Small intestine (tissue), 7 donors: ENCODE data around the gene ZDHHC14. TPM values are rescaled to one million over a fixed set of nuclear protein-coding genes. Genes with fewer than 3 reads are reported as not detected.
A peak's percentile ranks its signal among the peaks of the same experiment; 100 is the strongest.

Experiments used
- DNase-seq, 2 donors: peaks; one replicate each; pipeline versions ENCODE4 v3.0.0 to v3.0.0-alpha.2; 2013
- FAIRE-seq: peaks from 2 replicates; lab custom pipeline; 2012; peaks lifted over from hg19 to GRCh38; lab: Jason Lieb, UNC
- H3K27ac ChIP-seq, 3 donors: one replicate each; pipeline ENCODE4 v1.5.1; 2013; ENCODE audit warnings: low read length in 2 of 3, mild to moderate bottlenecking in 2 of 3, control low read depth in 1 of 3, inconsistent platforms in 1 of 3, low read depth in 1 of 3, moderate library complexity in 1 of 3
- H3K27me3 ChIP-seq, 3 donors: one replicate each; pipeline ENCODE4 v1.6.1; 2013; ENCODE audit warnings: low read length in 3 of 3, inconsistent platforms in 1 of 3; ENCODE audit not compliant: control insufficient read depth in 3 of 3, insufficient read depth in 3 of 3
- H3K36me3 ChIP-seq, 3 donors: one replicate each; pipeline ENCODE4 v1.6.1; 2013; ENCODE audit warnings: low read length in 3 of 3, inconsistent platforms in 1 of 3, low read depth in 1 of 3, mild to moderate bottlenecking in 1 of 3, moderate library complexity in 1 of 3; ENCODE audit not compliant: control insufficient read depth in 3 of 3, insufficient read depth in 2 of 3
- H3K4me1 ChIP-seq, 3 donors: one replicate each; pipeline ENCODE4 v1.6.1; 2013; ENCODE audit warnings: low read length in 2 of 3, inconsistent platforms in 1 of 3, low read depth in 1 of 3, mild to moderate bottlenecking in 1 of 3, moderate library complexity in 1 of 3; ENCODE audit not compliant: control insufficient read depth in 3 of 3, insufficient read depth in 2 of 3
- H3K4me3 ChIP-seq, 3 donors: one replicate each; pipeline ENCODE4 v1.5.1; 2013; ENCODE audit warnings: low read length in 3 of 3, control low read depth in 1 of 3, inconsistent platforms in 1 of 3, low read depth in 1 of 3, mild to moderate bottlenecking in 1 of 3, moderate library complexity in 1 of 3
- H3K9me3 ChIP-seq, 2 donors: one replicate each; pipeline ENCODE4 v1.6.1; 2013; ENCODE audit warnings: low read depth in 1 of 2, low read length in 1 of 2; ENCODE audit not compliant: control insufficient read depth in 2 of 2, insufficient read depth in 1 of 2
- WGBS, 3 donors: extraction: QIAGEN DNeasy Blood & Tissue Kit; methylation state at CpG; one replicate each; pipeline ENCODE4 v1.1.7; 2013; 5-methylcytosine and 5-hydroxymethylcytosine counted together
- polyA plus RNA-seq, 4 donors: library from polyadenylated mRNA; stranded (reverse) in 3 of 4; unstranded in 1 of 4; fragments of 200-250 nt in 3 of 4; fragments of 120-200 nt in 1 of 4; gene quantifications; one replicate each; pipeline versions ENCODE4 v1.2.1 to v1.2.3, GENCODE V29; 2013
- donor health status: healthy with polysubstance abuse.
- donor health status: control.
- donor health status: control.
- donor health status: Bipolar disorder and iron deficiency.
- donor health status: healthy.

Gene ZDHHC14
- polyA plus RNA-seq, 4 donors, result 3.4 to 27.7 (median 10.3) TPM

DNA sequence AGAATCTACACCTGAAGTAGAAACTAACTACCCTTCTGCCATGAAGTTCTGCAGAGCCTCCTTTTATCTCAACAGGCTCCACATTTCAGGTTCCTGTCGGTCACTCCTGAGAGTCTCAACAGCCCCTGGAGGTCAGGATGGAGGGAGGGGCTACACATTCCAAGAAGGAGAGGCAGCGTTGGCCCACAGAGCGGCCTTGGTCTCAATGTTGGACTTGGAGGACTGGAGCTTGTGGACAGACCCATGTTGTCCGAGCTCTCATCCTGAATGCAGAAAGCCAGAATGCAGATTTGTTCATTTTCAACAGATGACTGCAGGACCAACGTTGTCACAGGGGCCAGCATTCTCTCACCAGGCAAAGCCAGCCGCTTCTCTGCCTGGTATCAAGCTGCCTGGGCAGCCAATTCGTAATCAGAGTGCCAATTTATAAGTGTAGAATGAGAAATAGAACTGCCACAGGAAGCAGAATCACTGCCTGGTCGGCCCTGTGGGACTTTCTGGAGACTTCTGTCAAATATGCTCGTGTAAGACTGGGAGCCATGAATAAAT lies 229.5 kb downstream of the ZDHHC14 start:
- DNase-seq (no peak), FAIRE-seq (no peak)

GRCh38 chr6:157611406-157611805 lies 230.4 kb downstream of the ZDHHC14 start:
- peaks cover 0 to 42% (median 0%) of the 10 kb centered on the region in 3 donors for H3K36me3 ChIP-seq
- 65 to 89% (median 82%) methylated on average over 3 of the region's 3 CpGs for WGBS, 3 donors

More for the DNA sequence above, 229.5 kb downstream of the ZDHHC14 start:
- Histone ChIP-seq H3K4me3 (no peak overlapping the region), H3K27ac (no peak overlapping the region), H3K36me3 (peaks cover 0 to 38% (median 0%) of the 10 kb centered on the region in 3 donors), H3K4me1 (peaks cover 0 to 3% (median 2%) of the 10 kb centered on the region in 3 donors), H3K27me3 (no peaks in the 10 kb centered on the region), H3K9me3 (no peaks in the 10 kb centered on the region)
- WGBS, 3 donors, result 84 to 90% (median 87%) methylated on average over 9 of the region's 9 CpGs

GRCh38 chr6:157613011-157613522 lies 232.1 kb downstream of the ZDHHC14 start:
- Histone ChIP-seq H3K27me3 (no peaks in the 10 kb centered on the region), H3K4me3 (no peak overlapping the region), H3K36me3 (peaks cover 0 to 43% (median 0%) of the 10 kb centered on the region in 3 donors), H3K27ac (peak overlapping the region in 1 of 3 donors; percentile 21), H3K9me3 (no peaks in the 10 kb centered on the region), H3K4me1 (peaks cover 0 to 2% (median 0%) of the 10 kb centered on the region in 3 donors)
- whole genome bisulfite sequencing, 3 donors, result 54 to 78% (median 75%) methylated on average over 7 of the region's 7 CpGs
- no peak for FAIRE-seq
- peak; percentile 30 to 45 for DNase-seq

More at GRCh38 chr6:157611406-157611805, 230.4 kb downstream of the ZDHHC14 start:
- no peak overlapping the region for H3K4me3 ChIP-seq
- H3K27me3 ChIP-seq, result no peaks in the 10 kb centered on the region
- DNase-seq (no peak), FAIRE-seq (no peak)
- no peak overlapping the region for H3K27ac ChIP-seq
- peaks cover 0 to 3% (median 2%) of the 10 kb centered on the region in 3 donors for H3K4me1 ChIP-seq
- H3K9me3 ChIP-seq, result no peaks in the 10 kb centered on the region

DNA sequence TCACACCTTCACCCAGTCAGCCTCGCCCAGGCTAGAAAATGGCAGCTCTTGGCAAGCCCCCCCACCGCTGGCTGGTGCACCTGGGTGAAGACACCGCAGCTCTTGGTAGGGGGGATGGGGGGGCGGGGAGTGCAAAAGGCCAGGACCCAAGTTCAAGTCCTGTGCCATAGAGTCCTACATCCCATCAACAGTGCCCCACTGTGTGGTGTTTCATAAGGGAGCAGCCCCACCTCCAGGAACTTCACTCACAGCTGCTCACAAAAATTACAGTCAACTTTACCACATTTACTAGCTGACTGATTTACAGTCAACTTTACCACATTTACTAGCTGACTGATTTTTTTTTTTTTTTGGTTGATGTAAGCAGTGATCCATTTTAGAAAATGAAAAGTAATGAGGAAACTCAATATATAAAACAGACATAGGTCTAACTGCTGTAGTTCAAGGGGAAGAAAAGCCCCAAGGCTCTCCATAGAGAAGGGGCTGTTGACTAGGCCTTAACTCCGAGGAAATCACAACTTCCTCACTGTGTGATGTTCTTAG lies 233.1 kb downstream of the ZDHHC14 start:
- no peak for DNase-seq
- WGBS, 3 donors, result 95 to 99% (median 95%) methylated on average over 5 of the region's 5 CpGs
- Histone ChIP-seq H3K27me3 (no peaks in the 10 kb centered on the region), H3K4me1 (peaks cover 0 to 2% (median 0%) of the 10 kb centered on the region in 3 donors), H3K4me3 (no peak overlapping the region), H3K36me3 (peaks cover 0 to 33% (median 0%) of the 10 kb centered on the region in 3 donors), H3K27ac (no peak overlapping the region), H3K9me3 (no peaks in the 10 kb centered on the region)
- FAIRE-seq, result no peak

GRCh38 chr6:157615420-157615769 lies 234.4 kb downstream of the ZDHHC14 start:
- no peak for FAIRE-seq
- Histone ChIP-seq H3K27me3 (no peaks in the 10 kb centered on the region), H3K9me3 (peaks cover 0 to 6% of the 10 kb centered on the region in 2 donors), H3K4me3 (no peak overlapping the region), H3K27ac (no peak overlapping the region), H3K4me1 (peaks cover 2 to 5% (median 3%) of the 10 kb centered on the region in 3 donors), H3K36me3 (peaks cover 0 to 26% (median 0%) of the 10 kb centered on the region in 3 donors)
- 63 to 78% (median 76%) methylated on average over 4 of the region's 4 CpGs for WGBS, 3 donors
- no peak for DNase-seq

- Histone ChIP-seq H3K9me3 (peaks cover 0 to 6% of the 10 kb centered on the region in 2 donors), H3K27me3 (no peaks in the 10 kb centered on the region), H3K4me3 (no peak overlapping the region), H3K4me1 (peaks cover 5% of the 10 kb centered on the region in 3 donors), H3K36me3 (peaks cover 0 to 21% (median 0%) of the 10 kb centered on the region in 3 donors), H3K27ac (no peak overlapping the region)
- DNase-seq, result no peak
- 94 to 100% (median 95%) methylated on average over 4 of the region's 4 CpGs for WGBS, 3 donors
- no peak for FAIRE-seq
These were observed 235.0 kb downstream of the ZDHHC14 start for GRCh38 chr6:157615951-157616350.

GRCh38 chr6:157620944-157621343 lies 240.0 kb downstream of the ZDHHC14 start:
- Histone ChIP-seq H3K36me3 (peaks cover 0 to 26% (median 0%) of the 10 kb centered on the region in 3 donors), H3K4me3 (no peak overlapping the region), H3K4me1 (peaks cover 3 to 5% (median 5%) of the 10 kb centered on the region in 3 donors), H3K27me3 (no peaks in the 10 kb centered on the region), H3K27ac (peak overlapping the region in 1 of 3 donors; percentile 1), H3K9me3 (peaks cover 0 to 6% of the 10 kb centered on the region in 2 donors)
- WGBS, 3 donors, result 22 to 68% (median 56%) methylated on average over 3 of the region's 3 CpGs
- peak; percentile 36 to 83 for DNase-seq
- FAIRE-seq, result peak; percentile 72

DNA sequence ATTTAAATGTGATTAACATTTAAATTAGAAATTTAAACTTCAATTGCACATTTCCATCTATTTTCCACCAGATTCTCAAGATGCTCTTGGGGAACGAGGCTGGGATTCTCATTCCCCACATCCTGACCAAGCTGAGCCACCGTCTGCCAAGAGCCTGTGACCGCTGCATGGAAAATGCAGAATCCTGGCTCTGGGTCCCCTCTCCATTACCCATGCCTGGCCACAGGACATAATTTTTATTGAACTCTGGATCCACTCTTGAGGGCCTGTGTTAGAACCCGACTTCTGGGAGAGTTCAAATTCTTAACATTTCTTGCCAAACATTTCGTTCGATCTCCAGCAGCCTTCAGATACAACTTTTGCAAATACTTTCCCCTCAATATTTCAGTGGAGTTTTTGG lies 240.4 kb downstream of the ZDHHC14 start:
- no peak for DNase-seq
- Histone ChIP-seq H3K36me3 (peaks cover 0 to 22% (median 0%) of the 10 kb centered on the region in 3 donors), H3K4me1 (peaks cover 3 to 5% (median 5%) of the 10 kb centered on the region in 3 donors), H3K9me3 (peaks cover 0 to 6% of the 10 kb centered on the region in 2 donors), H3K4me3 (no peak overlapping the region), H3K27ac (no peak overlapping the region), H3K27me3 (no peaks in the 10 kb centered on the region)
- no peak for FAIRE-seq
- WGBS, 3 donors, result 67 to 86% (median 80%) methylated on average over 6 of the region's 6 CpGs
